HEK293 (cell line): ENCODE measurements around the gene PRMT7.

ENCODE experiments used
- ATF2 ChIP-seq: fragments of 450-650 bp; formaldehyde crosslinking; IDR thresholded peaks from 2 replicates; pipeline ENCODE4 v1.5.1; 2016; ENCODE audit warnings: missing biosample characterization, missing genetic modification characterization, low read depth
- BCL11B ChIP-seq: fragments of 450-650 bp; formaldehyde crosslinking; IDR thresholded peaks from 2 replicates; pipeline ENCODE4 v1.5.1; 2016; ENCODE audit warnings: low read depth, missing biosample characterization, missing genetic modification characterization
- EGR2 ChIP-seq: fragments of 450-650 bp; formaldehyde crosslinking; IDR thresholded peaks from 2 replicates; pipeline ENCODE4 v1.5.1; 2016; ENCODE audit warnings: low read depth, missing biosample characterization, missing genetic modification characterization
- FEZF1 ChIP-seq: fragments of 450-650 bp; formaldehyde crosslinking; IDR thresholded peaks from 2 replicates; pipeline ENCODE4 v1.5.1; 2016; ENCODE audit warnings: missing biosample characterization, missing genetic modification characterization
- GFI1B ChIP-seq: fragments of 450-650 bp; formaldehyde crosslinking; IDR thresholded peaks from 2 replicates; pipeline ENCODE4 v1.5.1; 2016; ENCODE audit warnings: missing biosample characterization, missing genetic modification characterization
- GLIS1 ChIP-seq: fragments of 450-650 bp; formaldehyde crosslinking; IDR thresholded peaks from 2 replicates; pipeline ENCODE4 v1.5.1; 2016; ENCODE audit warnings: missing biosample characterization, missing genetic modification characterization
- GLIS2 ChIP-seq: fragments of 450-650 bp; formaldehyde crosslinking; IDR thresholded peaks from 2 replicates; pipeline ENCODE4 v1.5.1; 2016; ENCODE audit warnings: missing biosample characterization, missing genetic modification characterization
- IKZF3 ChIP-seq: fragments of 450-650 bp; IDR thresholded peaks from 2 replicates; pipeline ENCODE4 v1.5.0; 2018; ENCODE audit warnings: missing biosample characterization, mild to moderate bottlenecking, missing genetic modification characterization, moderate library complexity
- KLF10 ChIP-seq: fragments of 450-650 bp; IDR thresholded peaks from 2 replicates; pipeline ENCODE4 v1.5.1; 2018; ENCODE audit warnings: missing biosample characterization, mild to moderate bottlenecking, missing genetic modification characterization
- MZF1 ChIP-seq: fragments of 450-650 bp; formaldehyde crosslinking; IDR thresholded peaks from 2 replicates; pipeline ENCODE4 v1.5.1; 2017; ENCODE audit warnings: missing biosample characterization, missing genetic modification characterization, borderline replicate concordance
- PRDM4 ChIP-seq: fragments of 450-650 bp; formaldehyde crosslinking; IDR thresholded peaks from 2 replicates; pipeline ENCODE4 v1.5.1; 2017; ENCODE audit warnings: missing biosample characterization, missing genetic modification characterization
- SP3 ChIP-seq: fragments of 450-650 bp; formaldehyde crosslinking; IDR thresholded peaks from 2 replicates; pipeline ENCODE4 v1.5.1; 2016; ENCODE audit warnings: missing biosample characterization, missing genetic modification characterization
- ZBTB17 ChIP-seq: fragments of 450-650 bp; formaldehyde crosslinking; IDR thresholded peaks from 2 replicates; pipeline ENCODE4 v1.5.1; 2016; ENCODE audit warnings: missing biosample characterization, missing genetic modification characterization
- ZBTB8A ChIP-seq: fragments of 450-650 bp; formaldehyde crosslinking; IDR thresholded peaks from 2 replicates; pipeline ENCODE4 v1.5.1; 2016; ENCODE audit warnings: missing biosample characterization, missing genetic modification characterization
- ZEB2 ChIP-seq: fragments of 450-650 bp; formaldehyde crosslinking; IDR thresholded peaks from 2 replicates; pipeline ENCODE4 v1.5.1; 2016; ENCODE audit warnings: missing biosample characterization, missing genetic modification characterization
- ZIC2 ChIP-seq: fragments of 450-650 bp; formaldehyde crosslinking; IDR thresholded peaks from 2 replicates; pipeline ENCODE4 v1.5.1; 2016; ENCODE audit warnings: missing biosample characterization, missing genetic modification characterization
- ZNF138 ChIP-seq: fragments of 450-650 bp; formaldehyde crosslinking; IDR thresholded peaks from 2 replicates; pipeline ENCODE4 v1.5.1; 2016; ENCODE audit warnings: missing biosample characterization, missing genetic modification characterization, borderline replicate concordance
- ZNF24 ChIP-seq: fragments of 450-650 bp; formaldehyde crosslinking; IDR thresholded peaks from 2 replicates; pipeline ENCODE4 v1.5.1; 2016; ENCODE audit warnings: missing biosample characterization, missing genetic modification characterization
- ZNF274 ChIP-seq, 2 experiments: fragments of 200-500 bp in 1 of 2; fragments of 450-650 bp in 1 of 2; sonication (Bioruptor generic) in 1 of 2; formaldehyde crosslinking in 1 of 2; IDR thresholded peaks; 2 replicates each; pipeline versions ENCODE4 v1.5.1 to v1.6.1; 2014 to 2016; ENCODE audit warnings: borderline replicate concordance in 1 of 2, inconsistent platforms in 1 of 2, low read length in 1 of 2, missing biosample characterization in 1 of 2, missing genetic modification characterization in 1 of 2
- ZNF280C ChIP-seq: fragments of 450-650 bp; formaldehyde crosslinking; IDR thresholded peaks from 2 replicates; pipeline ENCODE4 v1.5.1; 2016; ENCODE audit warnings: missing biosample characterization, missing genetic modification characterization
- ZNF341 ChIP-seq: fragments of 450-650 bp; formaldehyde crosslinking; IDR thresholded peaks from 2 replicates; pipeline ENCODE4; 2016; ENCODE audit warnings: low read depth, missing biosample characterization, missing genetic modification characterization
- ZNF521 ChIP-seq: fragments of 450-650 bp; formaldehyde crosslinking; IDR thresholded peaks from 2 replicates; pipeline ENCODE4 v1.5.1; 2017; ENCODE audit warnings: missing biosample characterization, mild to moderate bottlenecking, missing genetic modification characterization
- ZNF560 ChIP-seq: fragments of 450-650 bp; formaldehyde crosslinking; IDR thresholded peaks from 2 replicates; pipeline ENCODE4 v1.5.1; 2017; ENCODE audit warnings: missing biosample characterization, missing genetic modification characterization, borderline replicate concordance
- ZNF600 ChIP-seq: fragments of 450-650 bp; formaldehyde crosslinking; IDR thresholded peaks from 2 replicates; pipeline ENCODE4 v1.5.1; 2016; ENCODE audit warnings: missing biosample characterization, missing genetic modification characterization
- ZNF639 ChIP-seq: fragments of 450-650 bp; formaldehyde crosslinking; IDR thresholded peaks from 2 replicates; pipeline ENCODE4 v1.5.1; 2016; ENCODE audit warnings: missing biosample characterization, missing genetic modification characterization
- ZNF747 ChIP-seq: fragments of 450-650 bp; formaldehyde crosslinking; IDR thresholded peaks from 2 replicates; pipeline ENCODE4 v1.5.1; 2016; ENCODE audit warnings: missing biosample characterization, missing genetic modification characterization
- ZNF837 ChIP-seq: fragments of 450-650 bp; formaldehyde crosslinking; IDR thresholded peaks from 2 replicates; pipeline ENCODE4 v1.5.1; 2016; ENCODE audit warnings: missing biosample characterization, missing genetic modification characterization
- ZNF843 ChIP-seq: fragments of 450-650 bp; formaldehyde crosslinking; IDR thresholded peaks from 2 replicates; pipeline ENCODE4 v1.5.1; 2016; ENCODE audit warnings: missing biosample characterization, missing genetic modification characterization
- ZXDB ChIP-seq: fragments of 450-650 bp; formaldehyde crosslinking; IDR thresholded peaks from 2 replicates; pipeline ENCODE4 v1.5.1; 2016; ENCODE audit warnings: missing biosample characterization, missing genetic modification characterization
- TF ChIP-seq, protein P1 (sequence below): fragments of 450-650 bp; formaldehyde crosslinking; IDR thresholded peaks from 2 replicates; pipeline ENCODE4 v1.5.1; 2016; ENCODE audit warnings: missing biosample characterization, missing genetic modification characterization

PRMT7 gene

GRCh38 chr16:68328151-68328859 lies 17.5 kb downstream of the PRMT7 start (continued):
- TF ChIP-seq ZNF600 (tag by site-specific recombination) (peak; percentile 91), ZNF138 (tag by site-specific recombination) (no peak), SP3 (tag by site-specific recombination) (no peak), KLF10 (no peak), GLIS2 (peak; percentile 53; the same call in 1 of the 2 replicates), ZNF280C (tag by site-specific recombination) (no peak), ZIC2 (tag by site-specific recombination) (peak; percentile 64), EGR2 (no peak), GFI1B (0 out of 2 replicates have a peak, but pooled peaks have one; percentile 15), ZBTB17 (tag by site-specific recombination) (peak; percentile 74), ZNF274 (IDR thresholded peaks at IDR 0.05; ENCODE audit: low read length) (no peak), ZNF274 (tag by site-specific recombination; IDR thresholded peaks at IDR 0.05; ENCODE audit: borderline replicate concordance) (no peak), ZNF747 (tag by site-specific recombination) (no peak), ZNF341 (tag by site-specific recombination) (no peak), ZNF843 (tag by site-specific recombination) (0 out of 2 replicates have a peak, but pooled peaks have one; percentile 24), ZNF521 (tag by site-specific recombination) (no peak), ATF2 (tag by site-specific recombination) (no peak), ZNF24 (tag by site-specific recombination) (no peak), ZXDB (tag by site-specific recombination) (peak; percentile 39), MZF1 (tag by site-specific recombination) (peak; percentile 87), IKZF3 (peak; percentile 70), GLIS1 (peak; percentile 66), ZBTB8A (peak; percentile 51; the same call in 1 of the 2 replicates), ZEB2 (tag by site-specific recombination) (peak; percentile 46; the same call in 1 of the 2 replicates), BCL11B (tag by site-specific recombination) (no peak), PRDM4 (tag by site-specific recombination) (0 out of 2 replicates have a peak, but pooled peaks have one; percentile 16), FEZF1 (tag by site-specific recombination) (peak; percentile 43; the same call in 1 of the 2 replicates), ZNF837 (no peak), ZNF639 (tag by site-specific recombination) (no peak), ZNF560 (tag by site-specific recombination) (no peak)
- TF ChIP-seq, protein P1, sequence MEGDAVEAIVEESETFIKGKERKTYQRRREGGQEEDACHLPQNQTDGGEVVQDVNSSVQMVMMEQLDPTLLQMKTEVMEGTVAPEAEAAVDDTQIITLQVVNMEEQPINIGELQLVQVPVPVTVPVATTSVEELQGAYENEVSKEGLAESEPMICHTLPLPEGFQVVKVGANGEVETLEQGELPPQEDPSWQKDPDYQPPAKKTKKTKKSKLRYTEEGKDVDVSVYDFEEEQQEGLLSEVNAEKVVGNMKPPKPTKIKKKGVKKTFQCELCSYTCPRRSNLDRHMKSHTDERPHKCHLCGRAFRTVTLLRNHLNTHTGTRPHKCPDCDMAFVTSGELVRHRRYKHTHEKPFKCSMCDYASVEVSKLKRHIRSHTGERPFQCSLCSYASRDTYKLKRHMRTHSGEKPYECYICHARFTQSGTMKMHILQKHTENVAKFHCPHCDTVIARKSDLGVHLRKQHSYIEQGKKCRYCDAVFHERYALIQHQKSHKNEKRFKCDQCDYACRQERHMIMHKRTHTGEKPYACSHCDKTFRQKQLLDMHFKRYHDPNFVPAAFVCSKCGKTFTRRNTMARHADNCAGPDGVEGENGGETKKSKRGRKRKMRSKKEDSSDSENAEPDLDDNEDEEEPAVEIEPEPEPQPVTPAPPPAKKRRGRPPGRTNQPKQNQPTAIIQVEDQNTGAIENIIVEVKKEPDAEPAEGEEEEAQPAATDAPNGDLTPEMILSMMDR (tag by site-specific recombination): peak; percentile 90
